ENCODE results near the gene IL11RA.

The IL11RA gene

GRCh38 chr9:34655394-34655793 is 3.4 kb downstream of the IL11RA start:
- no peak for DNase-seq

- no peak for DNase-seq
Measured at GRCh38 chr9:34656992-34657391, 5.0 kb downstream of the IL11RA start.

GRCh38 chr9:34658461-34658860 is 6.5 kb downstream of the IL11RA start:
- no peak for DNase-seq

- no peak for DNase-seq
Measured at GRCh38 chr9:34659592-34660253, 7.7 kb downstream of the IL11RA start.

GRCh38 chr9:34662526-34663302 is 10.7 kb downstream of the IL11RA start, which contains the start of gene CCL27:
Gene CCL27 (minus strand): TSS chr9:34662657. CDS start chr9:34662633, 24 bp downstream.
- DNase-seq = no peak

- DNase-seq = no peak
Measured at GRCh38 chr9:34663303-34663605, 11.3 kb downstream of the IL11RA start.

- no peak for DNase-seq
Measured at GRCh38 chr9:34664281-34665066, 12.5 kb downstream of the IL11RA start.

GRCh38 chr9:34665067-34665380 is 13.0 kb downstream of the IL11RA start:
- DNase-seq = no peak

- DNase-seq = peak; percentile 69
Measured at GRCh38 chr9:34665381-34666250, 13.6 kb downstream of the IL11RA start.

- no peak for DNase-seq
Measured at GRCh38 chr9:34669809-34670562, 18.0 kb downstream of the IL11RA start.

- no peak for DNase-seq
Measured at GRCh38 chr9:34671307-34671706, 19.3 kb downstream of the IL11RA start.

GRCh38 chr9:34674440-34674839 is 22.5 kb downstream of the IL11RA start:
- DNase-seq = no peak

- DNase-seq = peak; percentile 61
Measured at GRCh38 chr9:34675048-34675714, 23.2 kb downstream of the IL11RA start.

GRCh38 chr9:34675869-34676268 is 23.9 kb downstream of the IL11RA start:
- DNase-seq = no peak

GRCh38 chr9:34684145-34684544 is 32.2 kb downstream of the IL11RA start:
- no peak for DNase-seq

- DNase-seq = no peak
Measured at GRCh38 chr9:34684816-34685215, 32.8 kb downstream of the IL11RA start.

- no peak for DNase-seq
Measured at GRCh38 chr9:34685591-34685990, 33.6 kb downstream of the IL11RA start.

GRCh38 chr9:34686231-34686630 is 34.2 kb downstream of the IL11RA start:
- no peak for DNase-seq

GRCh38 chr9:34686732-34687131 is 34.7 kb downstream of the IL11RA start:
- DNase-seq = no peak

- no peak for DNase-seq
Measured at GRCh38 chr9:34687276-34688030, 35.5 kb downstream of the IL11RA start.
